WERI-Rb-1 (cell line): ENCODE data around the gene KRTAP9-9.

Experiments used
- DNase-seq: peaks from one replicate; pipeline ENCODE4 v3.0.0-alpha.2; 2020
- H3K27ac ChIP-seq: fragments of 250-450 bp; sonication (Bioruptor Pico); 2 replicates; pipeline ENCODE4 v1.5.1; 2020; ENCODE audit warnings: mild to moderate bottlenecking, moderate library complexity
- H3K27me3 ChIP-seq: fragments of 250-450 bp; sonication (Bioruptor Pico); 2 replicates; pipeline ENCODE4 v1.5.1; 2021; ENCODE audit warnings: mild to moderate bottlenecking, low read depth, moderate library complexity; ENCODE audit not compliant: insufficient read depth, severe bottlenecking
- H3K36me3 ChIP-seq: fragments of 250-450 bp; sonication (Bioruptor Pico); 2 replicates; pipeline ENCODE4 v1.5.1; 2020; ENCODE audit warnings: mild to moderate bottlenecking, moderate library complexity
- H3K4me3 ChIP-seq: 2 replicates; pipeline ENCODE4 v1.5.1; 2011; ENCODE audit warnings: low read depth, mild to moderate bottlenecking, control low read depth, low read length
- H3K9me3 ChIP-seq: fragments of 250-450 bp; sonication (Bioruptor Pico); 2 replicates; pipeline ENCODE4 v1.5.1; 2021; ENCODE audit warnings: mild to moderate bottlenecking, moderate library complexity; ENCODE audit not compliant: severe bottlenecking
- TF ChIP-seq, protein P1 (sequence below): IDR thresholded peaks from 2 replicates; pipeline ENCODE4 v1.5.1; 2011; ENCODE audit warnings: low read depth, mild to moderate bottlenecking, control low read depth, inconsistent platforms, low read length

The KRTAP9-9 gene

DNA sequence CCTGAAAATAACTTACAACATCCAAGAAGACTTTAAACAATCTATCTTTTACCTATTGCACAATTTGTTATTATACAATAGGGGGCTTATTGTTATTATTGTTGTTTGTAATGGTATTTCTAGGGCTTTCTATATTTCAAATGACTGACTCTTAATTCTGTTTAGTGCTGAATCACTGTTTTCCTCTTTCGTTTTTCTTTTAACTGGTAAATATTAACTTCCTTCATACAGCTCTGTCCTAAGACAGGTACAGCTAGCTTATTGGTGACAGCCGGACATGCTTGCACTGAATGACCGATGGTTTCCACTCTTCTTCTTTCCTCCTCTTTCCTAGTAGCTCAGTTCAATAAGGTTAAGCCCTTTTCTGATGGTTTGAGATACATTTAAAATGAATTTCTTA is 31.9 kb downstream of the KRTAP9-9 start:
- no peak for DNase-seq
- TF ChIP-seq, protein P1, sequence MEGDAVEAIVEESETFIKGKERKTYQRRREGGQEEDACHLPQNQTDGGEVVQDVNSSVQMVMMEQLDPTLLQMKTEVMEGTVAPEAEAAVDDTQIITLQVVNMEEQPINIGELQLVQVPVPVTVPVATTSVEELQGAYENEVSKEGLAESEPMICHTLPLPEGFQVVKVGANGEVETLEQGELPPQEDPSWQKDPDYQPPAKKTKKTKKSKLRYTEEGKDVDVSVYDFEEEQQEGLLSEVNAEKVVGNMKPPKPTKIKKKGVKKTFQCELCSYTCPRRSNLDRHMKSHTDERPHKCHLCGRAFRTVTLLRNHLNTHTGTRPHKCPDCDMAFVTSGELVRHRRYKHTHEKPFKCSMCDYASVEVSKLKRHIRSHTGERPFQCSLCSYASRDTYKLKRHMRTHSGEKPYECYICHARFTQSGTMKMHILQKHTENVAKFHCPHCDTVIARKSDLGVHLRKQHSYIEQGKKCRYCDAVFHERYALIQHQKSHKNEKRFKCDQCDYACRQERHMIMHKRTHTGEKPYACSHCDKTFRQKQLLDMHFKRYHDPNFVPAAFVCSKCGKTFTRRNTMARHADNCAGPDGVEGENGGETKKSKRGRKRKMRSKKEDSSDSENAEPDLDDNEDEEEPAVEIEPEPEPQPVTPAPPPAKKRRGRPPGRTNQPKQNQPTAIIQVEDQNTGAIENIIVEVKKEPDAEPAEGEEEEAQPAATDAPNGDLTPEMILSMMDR, result no peak
- no peaks in the 10 kb centered on the region for H3K36me3 ChIP-seq

DNA sequence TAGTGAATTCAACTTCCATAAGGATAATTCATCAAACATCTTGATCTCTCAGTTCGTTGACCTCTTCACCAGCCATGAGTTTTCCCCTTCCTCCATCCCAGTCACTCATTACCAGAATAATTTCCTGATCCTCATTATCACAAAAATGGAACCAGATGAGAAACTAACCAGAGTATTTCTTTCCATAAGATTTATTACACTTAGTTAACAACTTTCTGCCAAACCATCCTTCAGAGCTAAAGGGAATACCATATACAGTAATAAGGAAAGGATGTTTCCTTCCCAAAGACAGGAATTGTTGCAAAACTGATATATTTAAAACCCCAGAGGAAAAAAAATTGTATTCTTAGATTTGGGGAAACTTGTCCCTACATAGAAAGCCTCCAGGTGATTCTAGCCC is 38.8 kb downstream of the KRTAP9-9 start:
- Histone ChIP-seq H3K27me3 (peaks cover 93% of the 10 kb centered on the region), H3K36me3 (no peaks in the 10 kb centered on the region), H3K9me3 (no peaks in the 10 kb centered on the region), H3K27ac (no peak overlapping the region), H3K4me3 (no peak overlapping the region)
- TF ChIP-seq, protein P1, result no peak
- DNase-seq, result no peak

More for the DNA sequence above, 31.9 kb downstream of the KRTAP9-9 start:
- Histone ChIP-seq H3K4me3 (no peak overlapping the region), H3K9me3 (no peaks in the 10 kb centered on the region), H3K27ac (no peak overlapping the region), H3K27me3 (peaks cover 94% of the 10 kb centered on the region)

DNA sequence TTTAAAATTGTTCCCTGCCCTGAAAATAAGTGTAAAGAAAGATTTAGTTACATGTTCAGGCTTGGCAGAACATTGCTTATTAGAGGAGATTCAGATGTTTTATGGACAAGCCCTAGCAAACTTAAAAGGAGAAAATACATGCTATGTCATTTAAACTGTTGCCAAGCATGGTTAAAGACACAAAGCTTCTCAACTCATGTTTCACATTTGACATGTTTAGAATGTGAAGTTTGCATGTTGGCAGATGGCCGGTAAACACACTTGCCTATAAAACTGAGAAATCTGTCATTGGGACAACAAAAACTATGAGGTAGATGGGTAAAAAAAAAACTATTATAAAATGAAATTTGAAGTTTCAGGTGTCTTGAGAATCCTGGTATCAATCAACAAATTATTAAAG is 41.7 kb downstream of the KRTAP9-9 start:
- H3K4me3 ChIP-seq, result no peak overlapping the region
- TF ChIP-seq, protein P1, result no peak
- no peak for DNase-seq

DNA sequence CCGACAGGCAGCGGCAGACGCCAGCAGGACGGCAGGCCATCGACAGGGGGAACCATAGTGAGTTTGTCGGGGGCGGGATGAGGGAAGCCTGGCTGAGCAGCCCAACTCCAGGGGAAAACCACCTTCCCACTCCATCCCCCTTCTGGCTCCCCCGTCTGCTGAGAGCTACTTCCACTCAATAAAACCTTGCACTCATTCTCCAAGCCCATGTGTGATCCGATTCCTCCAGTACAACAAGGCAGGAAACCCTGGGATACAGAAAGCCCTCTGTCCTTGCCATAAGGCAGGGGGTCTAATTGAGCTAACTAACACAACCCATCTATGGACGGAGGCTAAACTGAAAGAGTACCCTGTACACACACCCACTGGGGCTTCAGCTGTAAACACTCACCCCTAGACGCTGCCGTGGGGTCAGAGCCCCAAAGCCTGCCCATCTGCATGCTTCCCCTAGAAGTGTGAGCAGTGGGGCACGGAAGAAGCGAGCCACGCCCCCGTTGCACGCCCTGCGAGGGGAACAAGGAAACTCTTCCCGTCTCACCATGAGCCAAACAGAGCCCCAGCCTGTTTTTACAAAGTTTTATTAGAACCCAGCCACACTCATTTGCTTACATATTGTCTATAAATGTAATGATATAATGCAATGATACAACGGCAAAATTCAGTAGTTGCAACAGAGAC is 43.4 kb downstream of the KRTAP9-9 start:
- H3K27me3 ChIP-seq, result peaks cover 89% of the 10 kb centered on the region
- H3K36me3 ChIP-seq, result no peaks in the 10 kb centered on the region
- no peak overlapping the region for H3K4me3 ChIP-seq
- TF ChIP-seq, protein P1, result no peak
- peaks cover 3% of the 10 kb centered on the region for H3K9me3 ChIP-seq
- H3K27ac ChIP-seq, result no peak overlapping the region
- no peak for DNase-seq

More for the DNA sequence above, 41.7 kb downstream of the KRTAP9-9 start:
- H3K36me3 ChIP-seq, result no peaks in the 10 kb centered on the region
- H3K9me3 ChIP-seq, result peaks cover 3% of the 10 kb centered on the region
- H3K27ac ChIP-seq, result no peak overlapping the region
- peaks cover 89% of the 10 kb centered on the region for H3K27me3 ChIP-seq

DNA sequence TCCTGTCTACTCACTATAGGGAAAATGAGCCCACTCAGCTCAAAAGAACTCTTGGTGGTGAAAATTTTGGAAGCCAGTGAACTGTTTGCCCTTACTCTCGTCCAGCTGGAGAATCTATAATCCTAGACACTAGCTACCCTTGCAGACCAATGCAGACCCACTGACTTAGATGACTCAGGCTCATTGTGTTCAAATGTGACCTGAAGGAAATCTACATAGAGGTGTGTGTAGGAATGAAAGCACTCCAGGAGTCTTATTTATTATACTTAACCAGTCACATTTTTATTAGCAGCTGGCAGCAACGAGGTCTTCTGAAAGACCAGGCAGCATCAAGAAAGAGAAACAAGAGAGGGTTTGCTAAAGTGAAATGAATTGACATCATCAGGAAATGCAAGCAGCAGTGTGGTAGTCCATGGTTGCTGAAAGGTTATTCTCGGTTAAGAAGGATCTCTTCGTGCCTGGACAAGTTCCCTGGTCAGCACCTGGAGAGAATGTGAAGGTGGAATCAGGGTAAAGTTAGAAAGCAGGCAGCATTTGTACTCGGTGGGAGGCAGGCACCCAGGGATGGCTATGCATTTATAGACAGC is 46.1 kb downstream of the KRTAP9-9 start:
- Histone ChIP-seq H3K4me3 (no peak overlapping the region), H3K27me3 (peaks cover 92% of the 10 kb centered on the region), H3K36me3 (no peaks in the 10 kb centered on the region), H3K27ac (no peak overlapping the region), H3K9me3 (peaks cover 3% of the 10 kb centered on the region)
- DNase-seq, result no peak
- TF ChIP-seq, protein P1, result no peak
